Amygdala (tissue), 56 donors: Measurements from ENCODE around the gene PPIL6.
A peak's percentile ranks its signal among the peaks of the same experiment; 100 is the strongest.

Experiments used
- DNase-seq, 56 donors: peaks; one replicate each; lab custom pipeline; 2025; lab: John Stamatoyannopoulos, UW

PPIL6 gene

DNA sequence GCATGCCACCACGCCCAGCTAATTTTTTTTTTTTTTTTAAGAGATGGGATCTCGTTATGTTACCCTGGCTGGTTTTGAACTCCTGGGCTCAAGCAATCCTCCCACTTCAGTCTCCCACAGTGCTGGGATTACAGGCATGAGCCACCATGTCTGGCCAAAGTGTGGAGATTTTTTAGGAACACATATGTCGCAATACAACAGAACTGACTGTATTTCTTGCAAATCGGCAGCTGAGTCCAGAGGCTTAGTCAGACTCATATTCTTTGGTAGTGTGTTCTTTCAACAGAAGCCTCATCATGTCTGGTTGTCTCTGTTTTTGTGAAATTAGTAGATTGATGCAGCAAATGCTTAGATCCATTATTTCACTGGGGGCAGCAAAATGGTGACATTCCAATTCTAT lies 34.2 kb downstream of the PPIL6 start:
- DNase-seq = no peak

DNA sequence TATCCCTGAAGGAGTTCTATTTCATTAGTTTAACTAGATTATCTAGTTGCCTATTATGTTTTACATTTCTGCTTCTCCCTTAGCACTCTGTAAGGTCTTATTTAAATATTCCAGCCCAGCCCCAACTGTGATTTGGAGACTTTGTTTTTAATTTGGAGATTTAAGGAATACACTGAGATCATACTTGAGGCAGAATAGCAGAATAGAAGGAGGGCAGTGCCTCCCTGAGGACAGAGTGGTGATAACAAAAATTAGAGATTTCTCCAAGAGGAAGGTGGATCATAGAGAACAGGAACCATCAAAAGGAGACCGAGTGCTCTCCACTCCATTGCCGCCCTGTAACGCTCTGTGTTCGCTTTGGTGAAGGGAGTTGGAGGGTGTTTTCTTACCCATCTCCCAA lies 43.4 kb downstream of the PPIL6 start:
- DNase-seq = no peak

DNA sequence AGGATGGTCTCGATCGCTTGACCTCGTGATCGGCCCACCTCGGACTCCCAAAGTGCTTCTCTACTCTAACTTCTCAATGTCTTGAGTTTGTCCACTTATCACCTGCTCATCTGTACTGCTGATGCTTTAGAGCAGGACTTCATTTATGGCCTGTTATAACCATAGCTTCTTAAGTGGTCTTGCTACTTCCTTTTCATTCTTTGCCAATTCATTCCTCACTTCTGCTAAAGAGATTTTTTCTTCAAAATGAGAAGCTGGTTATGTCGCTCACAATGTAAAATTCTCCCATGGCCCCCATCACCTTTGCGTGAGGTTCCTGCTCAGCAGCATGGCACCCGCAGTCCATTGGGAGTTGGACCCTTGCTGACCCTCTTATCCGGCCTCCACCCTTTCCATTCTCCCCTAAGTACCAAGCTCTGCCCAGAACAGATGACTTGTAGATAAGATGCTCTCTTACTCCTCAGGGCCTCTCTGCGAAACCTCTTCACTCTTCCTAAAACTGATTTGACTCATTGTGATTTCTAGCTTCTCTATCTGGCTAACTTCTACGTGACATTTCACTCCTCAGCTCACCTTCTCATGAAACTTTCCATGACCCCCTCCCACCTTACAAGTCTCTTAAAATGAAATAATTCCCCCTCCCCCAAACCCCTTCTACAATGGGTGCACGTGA lies 44.2 kb downstream of the PPIL6 start:
- DNase-seq = no peak

DNA sequence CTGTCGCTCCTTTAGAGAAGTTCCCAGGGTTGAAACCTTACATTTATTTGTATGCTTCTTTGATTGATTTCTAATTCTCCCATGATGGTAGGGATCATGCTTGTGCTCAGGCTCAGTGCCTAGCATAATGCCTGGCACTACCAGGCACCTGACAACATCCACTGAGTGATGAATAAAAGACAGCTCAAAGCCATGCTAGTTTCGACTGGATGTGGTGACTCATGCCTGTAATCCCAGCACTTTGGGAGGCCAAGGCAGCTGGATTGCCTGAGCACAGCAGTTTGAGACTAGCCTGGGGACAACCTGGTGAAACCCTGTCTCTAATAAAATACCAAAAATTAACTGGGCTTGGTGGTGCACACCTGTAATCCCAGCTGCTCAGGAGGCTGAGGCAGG lies 46.5 kb downstream of the PPIL6 start:
- peak in 1 of 56 donors; percentile 10 for DNase-seq

DNA sequence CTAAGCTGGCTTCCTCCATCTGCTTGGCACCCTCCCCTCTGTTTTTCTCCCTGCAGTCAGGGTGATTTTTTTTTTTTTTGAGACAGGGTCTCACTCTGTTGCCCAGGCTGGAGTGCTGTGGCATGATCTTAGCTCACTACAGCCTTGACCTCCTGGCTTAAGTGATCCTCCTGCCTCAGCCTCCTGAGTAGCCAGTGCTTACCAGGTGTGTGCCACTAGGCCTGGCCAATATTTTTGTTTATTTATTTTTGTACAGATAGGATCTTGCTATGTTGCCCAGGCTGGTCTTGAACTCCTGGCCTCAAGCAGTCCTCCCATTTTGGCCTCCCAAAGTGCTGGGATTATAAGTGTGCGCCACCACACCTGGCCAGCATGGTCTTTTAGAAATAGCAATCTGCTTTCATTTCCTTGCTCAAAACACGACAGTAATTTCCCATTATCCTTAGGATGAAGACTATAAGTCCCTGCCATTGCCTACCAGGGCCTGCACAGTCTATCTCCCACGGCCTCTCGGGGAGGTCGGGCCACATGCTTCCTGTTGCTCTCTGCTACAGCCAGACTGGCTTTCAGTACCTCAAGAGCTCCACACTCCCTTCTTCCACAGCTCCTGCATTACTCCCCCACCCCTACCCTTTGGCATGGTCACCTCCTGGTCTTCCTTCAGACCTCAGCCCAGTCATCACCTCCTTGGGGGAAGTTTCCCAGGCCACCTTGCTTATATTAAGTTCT lies 47.1 kb downstream of the PPIL6 start:
- DNase-seq = no peak

DNA sequence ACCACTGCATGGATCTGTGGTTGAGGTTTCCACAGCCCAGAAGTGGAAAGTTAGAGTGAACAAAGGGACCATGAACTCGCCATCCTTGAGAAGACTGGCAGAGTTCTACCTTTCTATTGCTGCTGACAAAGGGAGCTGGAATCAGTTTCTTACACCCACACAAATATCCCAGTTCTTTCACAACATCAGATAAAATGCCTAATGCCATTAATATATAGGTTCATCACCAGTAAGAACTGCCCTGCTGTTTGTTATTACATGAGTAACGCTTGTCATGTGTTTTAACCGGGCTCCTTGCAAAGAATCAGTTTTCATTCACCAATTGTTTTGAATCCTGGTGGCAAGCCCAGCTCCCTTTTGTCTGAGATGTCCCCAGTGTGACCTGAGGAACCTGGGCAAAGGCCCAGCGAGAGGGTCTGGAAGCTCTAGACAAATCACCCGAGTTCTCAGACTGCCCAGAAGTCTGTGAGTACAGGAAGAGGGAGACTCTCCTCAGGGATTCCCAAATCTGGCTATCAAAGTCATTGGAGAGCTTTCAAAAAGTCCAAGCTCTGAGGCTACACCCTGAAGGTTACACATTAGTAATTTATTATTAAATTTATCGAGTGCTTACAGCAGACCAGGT lies 50.7 kb downstream of the PPIL6 start:
- DNase-seq = peak in 1 of 56 donors; percentile 8

DNA sequence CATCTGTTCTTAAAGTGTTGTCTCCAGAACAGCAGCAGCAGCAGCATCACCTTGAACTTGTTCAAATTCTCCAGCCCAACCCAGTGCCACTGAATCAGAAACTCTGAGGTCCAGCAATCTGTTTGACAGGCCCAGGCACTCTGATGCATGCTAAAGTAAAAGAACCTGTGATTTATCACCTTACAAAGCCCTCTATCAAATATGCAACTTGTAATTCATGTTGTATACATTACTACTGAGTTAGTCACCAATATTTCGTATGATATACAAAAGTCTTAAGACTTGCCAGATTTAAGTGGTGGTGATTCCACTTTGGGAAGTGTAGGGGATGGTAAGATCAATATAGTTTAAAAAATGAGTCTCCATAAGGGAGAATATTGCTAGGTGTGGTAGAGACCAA lies 52.2 kb downstream of the PPIL6 start:
- DNase-seq = no peak

DNA sequence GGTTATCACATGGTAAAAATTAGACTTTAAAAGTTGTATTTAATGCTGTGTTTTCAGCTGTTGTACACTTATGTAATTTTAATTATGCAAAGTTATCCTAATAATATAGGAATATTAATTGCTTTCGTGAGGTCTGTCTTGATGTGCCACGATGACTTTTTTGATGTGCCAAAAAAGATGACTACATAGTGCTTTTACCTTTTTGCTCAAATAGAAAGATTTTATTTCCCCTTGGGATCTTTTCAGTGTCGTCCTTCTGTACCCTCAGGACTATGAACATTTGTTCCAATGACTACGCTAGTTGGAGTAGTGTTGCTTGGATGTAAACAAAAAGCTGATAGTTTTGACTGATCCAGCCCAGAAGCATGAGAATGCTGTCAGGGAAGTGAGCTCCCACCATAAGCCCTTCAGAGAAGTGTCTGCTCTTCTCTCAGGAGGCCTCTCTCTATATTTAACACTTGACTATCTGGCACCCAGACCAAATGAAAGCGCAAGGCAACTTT lies 56.9 kb downstream of the PPIL6 start:
- DNase-seq = no peak

DNA sequence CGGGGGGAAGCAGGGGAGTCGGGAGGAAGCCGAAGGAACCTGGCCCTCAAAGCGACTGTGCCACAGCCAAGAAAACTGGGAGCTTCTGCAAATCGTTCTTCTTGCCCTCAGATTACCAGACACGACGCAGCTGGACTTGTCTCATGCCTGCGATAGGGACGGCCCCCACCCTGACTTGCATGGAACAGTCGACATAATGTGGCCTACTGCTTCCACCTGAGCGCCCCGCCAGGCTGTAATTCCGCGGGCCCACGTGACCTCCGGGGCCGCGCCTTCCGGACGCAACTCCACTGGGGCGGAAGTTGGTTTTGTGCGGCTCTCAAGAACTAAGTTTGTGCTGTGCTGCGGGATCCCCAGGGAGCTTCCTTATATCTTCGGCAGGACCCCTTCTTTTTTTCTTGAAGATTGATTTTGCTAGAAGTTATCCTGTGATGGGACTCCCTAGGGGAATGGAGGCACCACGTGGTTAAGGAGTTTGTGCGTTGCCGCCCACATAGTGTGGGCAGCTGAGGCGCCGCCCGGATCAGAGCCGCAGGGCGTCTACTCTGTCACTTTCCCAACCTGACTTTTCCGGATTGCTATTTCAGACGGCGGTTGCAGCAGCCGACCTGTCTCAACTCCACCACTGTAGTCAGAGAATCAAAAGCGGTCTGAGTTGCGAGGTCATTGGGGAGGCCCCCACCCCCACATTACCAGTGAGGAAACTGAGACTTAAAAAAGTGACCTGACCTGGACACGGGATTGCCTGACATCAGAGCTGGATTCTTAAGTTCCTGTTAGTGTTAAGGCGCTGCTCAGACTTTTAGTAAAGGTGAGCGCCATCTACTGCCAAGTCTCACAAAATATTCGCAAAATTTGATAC lies 57.6 kb downstream of the PPIL6 start:
- DNase-seq = peak; percentile 57 to 99 (median 92)

DNA sequence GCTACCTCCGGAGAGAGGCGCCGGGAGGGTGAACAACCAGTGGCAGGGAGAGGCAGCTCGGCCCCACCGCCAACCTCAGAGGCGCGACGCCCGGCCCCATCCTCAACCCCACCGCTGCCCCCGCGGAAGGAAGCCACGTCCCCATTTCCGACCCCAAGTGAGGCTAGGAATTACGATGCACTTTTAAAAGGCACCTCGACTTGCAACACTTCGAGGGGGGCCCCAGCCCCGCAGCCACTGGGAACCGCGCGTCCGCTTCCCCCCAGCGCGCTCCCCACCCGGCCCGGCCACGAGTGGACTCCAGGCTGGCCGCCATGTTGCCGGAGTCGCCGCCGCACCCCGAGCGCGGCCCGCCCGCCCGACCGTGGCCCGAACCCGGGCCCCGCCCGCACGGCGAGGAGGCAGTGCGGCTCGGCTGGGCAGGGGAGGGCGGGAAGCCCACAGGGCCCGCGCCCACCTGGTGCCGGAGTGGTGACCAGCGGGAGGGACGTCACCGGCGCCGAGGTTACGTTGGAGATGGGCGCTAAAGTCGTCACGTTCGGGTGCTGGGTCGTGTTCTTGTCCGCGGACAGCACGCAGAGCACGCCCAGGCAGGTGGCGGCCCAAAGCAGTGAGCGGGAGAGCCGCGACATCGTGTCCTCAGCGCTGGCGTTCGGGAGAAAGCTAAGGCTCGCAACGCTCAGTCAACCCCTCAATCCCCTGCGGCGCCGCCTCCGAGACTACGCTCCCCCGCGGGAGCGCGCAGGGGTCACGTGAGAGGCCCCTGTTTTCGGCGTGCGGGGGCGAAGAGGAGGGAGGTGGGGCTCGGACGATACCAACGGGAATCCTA lies 58.5 kb downstream of the PPIL6 start, which contains the start of gene CD164:
TSS of gene CD164 (minus strand) at position 721 of the 829 bp plus-strand sequence. CDS start at position 632, 89 bp downstream.
- peak in 55 of 56 donors; percentile 23 to 99 (median 92) for DNase-seq

DNA sequence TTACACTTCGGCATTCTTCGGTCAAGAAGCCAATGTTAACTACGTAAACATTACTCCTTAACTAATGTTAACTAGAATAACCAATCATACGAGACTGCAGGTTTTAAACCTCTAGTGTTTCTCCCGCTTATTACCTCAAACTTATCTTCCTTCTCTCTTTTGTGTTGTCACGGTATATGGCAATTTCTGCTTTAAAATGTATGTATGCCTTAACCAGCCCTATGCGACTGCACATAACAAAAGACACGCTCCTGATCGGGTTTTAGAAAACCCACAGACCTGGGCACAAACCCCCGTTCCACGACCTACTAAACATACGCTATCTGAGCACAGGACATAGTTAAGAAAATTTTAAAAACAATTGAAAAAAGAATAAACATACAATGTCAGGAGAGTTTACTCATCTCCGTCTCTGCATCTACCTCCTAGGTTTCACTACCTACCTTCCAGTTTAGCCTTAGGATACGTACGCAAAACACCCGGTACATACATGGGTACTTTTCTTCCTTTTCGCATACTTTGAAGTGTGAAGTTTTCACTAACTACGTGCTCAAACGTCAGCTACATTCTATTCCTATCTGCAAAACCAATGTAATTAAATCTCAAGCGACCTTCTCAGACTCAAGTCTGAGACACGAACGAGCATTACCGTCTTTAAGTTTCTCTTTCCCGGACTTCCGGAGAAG lies 59.2 kb downstream of the PPIL6 start:
- no peak for DNase-seq

DNA sequence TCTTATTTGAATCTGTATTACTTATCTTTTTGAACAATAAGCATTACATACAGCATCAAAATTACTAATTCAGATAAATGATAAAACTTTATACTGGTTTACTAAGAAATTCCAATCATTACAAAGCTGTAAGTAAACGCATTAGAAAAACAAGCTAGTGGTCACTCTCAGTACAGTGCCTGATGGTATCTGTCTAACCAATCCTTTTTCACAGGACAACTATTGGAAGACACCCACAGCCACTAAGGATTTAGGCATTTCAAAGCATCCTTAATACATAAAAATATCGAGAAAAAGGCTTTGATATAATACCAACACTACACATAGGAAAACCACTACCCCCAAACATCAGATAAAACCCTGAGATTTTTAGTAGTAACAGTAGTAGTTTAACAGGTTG lies 60.7 kb downstream of the PPIL6 start:
- no peak for DNase-seq

DNA sequence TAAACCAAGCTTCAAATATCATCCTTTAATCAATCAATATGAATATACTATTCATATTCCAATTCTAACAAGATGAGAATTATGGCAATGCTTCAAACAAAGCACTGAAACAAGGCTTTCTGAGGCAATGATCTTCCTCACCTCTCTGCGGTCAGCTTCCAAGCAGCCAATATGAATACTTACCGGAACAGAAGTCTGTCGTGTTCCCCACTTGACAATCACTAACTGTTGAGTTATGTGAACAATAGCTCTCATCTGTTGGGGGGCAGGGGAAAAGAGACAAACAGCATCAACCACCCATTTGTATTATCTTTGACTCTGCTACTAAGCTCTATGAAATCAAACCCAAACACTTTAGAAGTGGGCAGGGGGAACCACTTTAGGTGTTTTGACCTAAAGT lies 62.7 kb downstream of the PPIL6 start:
- DNase-seq = no peak

DNA sequence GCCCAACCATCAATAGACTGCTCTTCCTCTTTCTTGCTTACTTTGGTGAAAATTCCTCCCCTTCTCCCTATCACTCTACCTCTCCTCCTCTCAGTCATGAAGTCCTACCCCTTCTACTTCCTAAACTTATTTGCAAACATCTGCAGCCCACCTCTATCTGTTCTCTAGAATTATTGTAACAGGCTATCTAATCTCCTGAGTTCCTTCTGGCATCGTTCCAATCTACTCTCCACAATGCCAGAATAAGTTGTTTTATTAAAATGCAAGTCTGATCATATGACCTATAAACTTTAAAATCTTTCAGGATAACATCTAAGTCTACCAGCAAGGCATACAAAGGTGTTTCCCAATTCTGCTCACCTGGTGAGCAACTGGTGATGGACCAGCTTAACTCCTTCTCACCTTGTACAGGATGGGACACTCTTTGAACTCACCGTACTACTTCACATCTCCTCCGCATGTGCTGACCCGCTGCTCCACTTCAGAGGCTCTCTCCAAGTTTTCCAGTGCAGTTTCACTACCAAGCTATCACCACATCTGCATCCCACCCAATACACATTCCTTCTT lies 66.0 kb downstream of the PPIL6 start:
- no peak for DNase-seq

DNA sequence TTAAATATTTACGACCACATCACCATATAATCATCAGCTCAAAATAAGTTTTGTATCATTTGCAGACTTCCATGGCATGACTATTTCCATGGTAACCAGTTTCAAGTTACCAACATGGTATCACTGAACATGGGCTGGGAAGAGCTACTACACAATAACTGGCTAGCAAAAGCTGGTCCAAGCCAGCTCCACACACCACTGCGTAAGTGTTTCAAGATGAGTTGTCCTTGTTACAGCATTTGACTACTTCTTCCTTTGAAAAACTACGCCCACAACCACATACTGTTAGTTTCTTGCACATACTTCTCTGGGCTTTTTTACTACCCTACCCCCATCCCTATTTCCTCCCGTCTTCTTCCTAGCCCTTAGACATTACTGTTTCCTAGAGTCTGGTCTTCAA lies 66.7 kb downstream of the PPIL6 start:
- peak in 1 of 56 donors; percentile 19 for DNase-seq

DNA sequence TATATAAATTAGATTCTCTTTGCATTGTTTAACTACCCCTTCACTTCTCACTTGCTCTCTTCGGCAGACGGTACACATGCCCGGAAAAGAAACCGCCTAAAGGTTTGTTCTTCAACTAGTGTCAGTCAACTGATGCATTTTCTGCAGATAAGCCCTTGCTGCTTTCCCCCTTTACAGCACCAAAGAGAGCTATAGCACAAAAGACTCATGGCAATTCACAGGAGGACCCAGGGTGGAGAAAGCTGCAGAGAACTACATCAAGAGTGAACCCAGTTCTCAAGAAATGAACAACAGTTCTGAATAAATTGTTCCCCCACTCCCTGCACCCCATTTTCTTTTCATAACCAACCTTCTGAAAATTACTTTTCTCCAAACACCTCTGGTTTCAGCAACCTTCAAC lies 67.1 kb downstream of the PPIL6 start:
- no peak for DNase-seq

DNA sequence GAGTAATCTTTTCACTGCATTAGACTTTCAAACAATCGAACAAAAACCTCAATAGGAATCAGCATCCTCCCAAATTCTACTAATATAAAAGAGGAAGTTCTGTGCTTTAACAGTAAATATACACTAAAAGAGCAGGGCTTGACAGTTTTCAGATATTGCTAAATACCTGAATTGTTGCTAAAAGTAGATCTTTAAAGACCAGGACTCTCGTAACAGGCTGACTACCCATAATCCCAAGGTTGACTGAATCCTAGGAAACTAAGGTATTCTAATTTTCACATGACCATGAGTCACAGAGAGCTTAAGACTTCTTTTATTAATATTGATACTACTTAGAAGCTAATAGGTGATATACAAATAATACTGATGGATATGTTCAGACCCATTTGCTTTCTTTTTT lies 68.3 kb downstream of the PPIL6 start:
- DNase-seq = no peak

DNA sequence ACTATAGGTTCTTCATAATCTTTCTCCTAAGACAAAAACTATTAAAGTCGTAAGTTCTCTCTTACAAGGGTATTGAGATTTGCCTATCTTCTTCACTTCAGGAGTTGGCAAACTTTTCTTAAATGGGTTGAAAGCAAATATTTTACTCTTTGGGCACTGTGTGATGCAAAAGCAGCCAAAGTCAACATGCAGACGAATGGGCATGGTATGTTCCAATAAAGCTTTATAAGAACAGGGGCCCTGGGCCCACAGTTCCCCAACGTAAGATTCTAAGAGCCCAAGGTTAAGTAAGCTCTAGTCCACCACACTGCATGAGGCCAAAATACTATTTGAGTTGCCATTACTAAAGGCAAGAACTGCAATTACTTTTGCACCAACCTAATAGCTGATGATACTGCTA lies 69.6 kb downstream of the PPIL6 start:
- no peak for DNase-seq

DNA sequence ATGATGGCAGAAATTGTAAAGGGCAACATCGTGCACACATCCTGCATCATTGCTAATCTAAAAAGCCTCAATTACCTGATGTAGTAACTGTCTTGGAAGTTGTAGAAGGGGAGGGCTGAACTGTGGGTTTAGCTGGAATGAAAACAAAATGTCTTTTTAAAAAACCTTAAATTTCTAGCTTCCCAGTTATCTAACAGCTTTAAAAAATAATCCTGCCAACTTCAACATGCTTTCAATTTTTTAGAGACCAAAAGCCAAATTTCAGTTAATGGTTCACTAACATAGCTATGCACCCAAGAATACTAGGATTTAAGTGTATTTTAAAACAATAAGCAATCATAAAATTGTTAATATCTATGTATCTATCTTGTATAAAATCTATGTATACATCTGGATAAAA lies 70.1 kb downstream of the PPIL6 start:
- no peak for DNase-seq
